HG03378 (cell line): ENCODE data around the gene GALR3.
"Not testable (repeated sequence)": the region's sequence is repeated elsewhere in the genome, so short reads cannot be mapped to it uniquely, and the experiment has no call there.

ENCODE experiments used
- ATAC-seq: cut with Tn5 transposase; IDR thresholded peaks from one replicate; pipeline ENCODE4 v1.9.1; 2021; ENCODE audit warnings: mild to moderate bottlenecking, moderate library complexity; ENCODE audit not compliant: unreplicated experiment

Gene GALR3

GRCh38 chr22:37823134-37823985 is at the start of gene GALR3:
TSS of gene GALR3 (plus strand) at chr22:37823382. CDS start at chr22:37823407, 25 bp downstream.
- no peak for ATAC-seq

GRCh38 chr22:37774728-37775127 is 48.5 kb upstream of the GALR3 start:
- ATAC-seq, result no peak

- no peak for ATAC-seq
Measured at GRCh38 chr22:37775785-37776638, 47.2 kb upstream of the GALR3 start.

GRCh38 chr22:37776639-37777005 is 46.6 kb upstream of the GALR3 start:
- no peak for ATAC-seq

- no peak for ATAC-seq
Measured at GRCh38 chr22:37777122-37777687, 46.0 kb upstream of the GALR3 start.

GRCh38 chr22:37778370-37779009 is 44.7 kb upstream of the GALR3 start:
- ATAC-seq, result no peak

GRCh38 chr22:37781434-37782059 is 41.6 kb upstream of the GALR3 start:
- no peak for ATAC-seq

GRCh38 chr22:37782340-37783168 is 40.6 kb upstream of the GALR3 start:
- ATAC-seq, result no peak

- no peak for ATAC-seq
Measured at GRCh38 chr22:37784829-37785495, 38.2 kb upstream of the GALR3 start.

GRCh38 chr22:37790234-37790633 is 32.9 kb upstream of the GALR3 start:
- no peak for ATAC-seq

- no peak for ATAC-seq
Measured at GRCh38 chr22:37792494-37792893, 30.7 kb upstream of the GALR3 start.

GRCh38 chr22:37794376-37794775 is 28.8 kb upstream of the GALR3 start:
- no peak for ATAC-seq

GRCh38 chr22:37796079-37796478 is 27.1 kb upstream of the GALR3 start:
- ATAC-seq, result no peak

- ATAC-seq, result not testable (repeated sequence)
Measured at GRCh38 chr22:37797259-37797658, 25.9 kb upstream of the GALR3 start.

GRCh38 chr22:37797874-37798500 is 25.2 kb upstream of the GALR3 start:
- no peak for ATAC-seq

- not testable (repeated sequence) for ATAC-seq
Measured at GRCh38 chr22:37799979-37800378, 23.2 kb upstream of the GALR3 start.

- ATAC-seq, result no peak
Measured at GRCh38 chr22:37801946-37802309, 21.3 kb upstream of the GALR3 start.

GRCh38 chr22:37802310-37803194 is 20.6 kb upstream of the GALR3 start:
- no peak for ATAC-seq
